ENCODE results near the gene KRT80. TPM values are rescaled to one million over a fixed set of nuclear protein-coding genes. Genes with fewer than 3 reads are reported as not detected.

The KRT80 gene
- total RNA-seq, 1 experiment from 2014 or later = 51.5 TPM

DNA sequence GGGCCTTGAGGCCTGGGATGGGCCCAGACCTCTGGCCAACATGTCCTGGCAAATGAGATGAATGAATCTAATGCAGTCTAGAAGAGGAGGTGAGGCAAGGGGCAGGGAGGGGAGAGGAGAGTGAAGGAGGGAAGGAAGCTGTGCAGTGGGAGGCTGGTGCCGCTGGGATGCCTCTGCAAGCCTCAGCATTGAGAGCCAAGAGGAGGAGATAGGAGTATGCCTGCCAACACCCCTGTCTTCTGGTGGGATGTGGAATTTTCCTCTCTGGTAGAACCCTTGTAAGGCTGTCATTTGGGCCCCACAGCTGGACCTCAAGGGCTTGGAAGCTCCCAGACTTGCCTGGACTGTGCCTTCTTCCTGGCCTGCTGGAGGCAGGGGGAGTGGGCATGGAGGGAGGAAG, 21.9 kb downstream of the KRT80 start:
- H3K9me3 ChIP-seq (ENCODE audit: control insufficient read depth, insufficient read depth, low read depth, low read length) = no peaks in the 10 kb centered on the region
- no TSS peak for BruUV-seq (replicated peaks)
- H3K27ac ChIP-seq (ENCODE audit: low read length) = peak overlapping the region; percentile 54; the same call in 1 of the 2 replicates
- DNase-seq (ENCODE audit: low read depth, low spot score) (no peak), ATAC-seq (no peak)
- in situ Hi-C loops (cut with HindIII; ENCODE audit: low pct_unique_long_range_greater_than_20kb, low sequenced_read_pairs) = no loop called here
- intact Hi-C loops (cut with micrococcal nuclease; ENCODE audit: unreplicated experiment) = no loop called here
- POLR2A ChIA-PET = interaction anchor here (0.6 kb wide), 1 partner anchor 60 kb away, joined by 3 read pairs; no protein-coding TSS in a partner anchor
- CTCF ChIA-PET = no interaction called here
- H3K27me3 ChIP-seq (ENCODE audit: control insufficient read depth, insufficient read depth, low read length) = no peaks in the 10 kb centered on the region
- TF ChIP-seq TCF7L2 (IDR thresholded peaks at IDR 0.05; ENCODE audit: low read depth, low read length) (no peak), REST (IDR thresholded peaks at IDR 0.05; ENCODE audit: insufficient read depth in 1 of 2, low read depth in 2 of 2, low read length in 1 of 2) (no peak), POLR2AphosphoS5 (IDR thresholded peaks at IDR 0.05; ENCODE audit: low read depth, low read length) (no peak), SIN3A (IDR thresholded peaks at IDR 0.05; ENCODE audit: borderline replicate concordance, insufficient read depth, low read depth, low read length) (no peak)
- TF ChIP-seq, protein P1, sequence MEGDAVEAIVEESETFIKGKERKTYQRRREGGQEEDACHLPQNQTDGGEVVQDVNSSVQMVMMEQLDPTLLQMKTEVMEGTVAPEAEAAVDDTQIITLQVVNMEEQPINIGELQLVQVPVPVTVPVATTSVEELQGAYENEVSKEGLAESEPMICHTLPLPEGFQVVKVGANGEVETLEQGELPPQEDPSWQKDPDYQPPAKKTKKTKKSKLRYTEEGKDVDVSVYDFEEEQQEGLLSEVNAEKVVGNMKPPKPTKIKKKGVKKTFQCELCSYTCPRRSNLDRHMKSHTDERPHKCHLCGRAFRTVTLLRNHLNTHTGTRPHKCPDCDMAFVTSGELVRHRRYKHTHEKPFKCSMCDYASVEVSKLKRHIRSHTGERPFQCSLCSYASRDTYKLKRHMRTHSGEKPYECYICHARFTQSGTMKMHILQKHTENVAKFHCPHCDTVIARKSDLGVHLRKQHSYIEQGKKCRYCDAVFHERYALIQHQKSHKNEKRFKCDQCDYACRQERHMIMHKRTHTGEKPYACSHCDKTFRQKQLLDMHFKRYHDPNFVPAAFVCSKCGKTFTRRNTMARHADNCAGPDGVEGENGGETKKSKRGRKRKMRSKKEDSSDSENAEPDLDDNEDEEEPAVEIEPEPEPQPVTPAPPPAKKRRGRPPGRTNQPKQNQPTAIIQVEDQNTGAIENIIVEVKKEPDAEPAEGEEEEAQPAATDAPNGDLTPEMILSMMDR (IDR thresholded peaks at IDR 0.05) = no peak
- H3K4me1 ChIP-seq (ENCODE audit: control insufficient read depth, insufficient read depth, low read length) = peaks cover 34% of the 10 kb centered on the region
- no peak overlapping the region for H3K4me3 ChIP-seq (ENCODE audit: low read depth in 2 of 2, low read length in 2 of 2)
- H3K36me3 ChIP-seq (ENCODE audit: control insufficient read depth, insufficient read depth, low read length) = no peaks in the 10 kb centered on the region

DNA sequence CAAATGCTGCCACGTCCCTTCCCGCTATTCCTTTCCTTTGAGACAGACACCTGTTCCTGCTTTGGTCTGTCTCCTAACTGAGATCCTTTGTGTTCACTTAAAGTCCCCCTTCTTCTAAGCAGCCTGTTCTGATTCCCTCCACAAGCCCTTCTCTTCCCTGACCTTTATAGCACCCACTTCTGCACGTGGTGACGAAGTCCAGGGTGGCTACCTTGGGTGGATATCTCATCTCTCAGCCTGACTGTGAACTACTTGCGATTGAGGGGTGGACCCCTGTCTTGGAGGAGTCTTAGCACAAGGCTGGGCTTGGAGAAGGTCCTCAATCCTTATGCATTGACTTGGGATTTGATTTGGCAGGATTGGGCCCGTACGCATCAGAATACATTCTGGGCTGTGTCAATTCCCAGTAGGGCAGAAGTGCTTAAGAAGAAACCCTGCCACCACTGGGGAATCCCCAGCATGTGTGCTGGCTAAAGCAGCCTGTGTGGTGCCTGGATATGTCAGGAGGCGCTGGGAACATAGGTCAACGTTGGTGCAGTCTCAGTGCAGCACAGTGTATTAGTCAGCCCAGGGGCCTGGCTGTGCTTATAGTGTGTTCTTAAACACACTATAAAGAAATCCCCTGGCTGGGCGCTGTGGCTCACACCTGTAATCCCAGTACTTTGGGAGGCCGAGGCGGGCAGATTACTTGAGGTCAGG, 23.6 kb downstream of the KRT80 start:
- H3K27ac ChIP-seq (ENCODE audit: low read length) = peak overlapping the region; percentile 25
- H3K9me3 ChIP-seq (ENCODE audit: control insufficient read depth, insufficient read depth, low read depth, low read length) = no peaks in the 10 kb centered on the region
- DNase-seq (ENCODE audit: low read depth, low spot score) (no peak), ATAC-seq (peak; percentile 54)
- in situ Hi-C loops (cut with HindIII; ENCODE audit: low pct_unique_long_range_greater_than_20kb, low sequenced_read_pairs) (no loop called here), intact Hi-C loops (cut with micrococcal nuclease; ENCODE audit: unreplicated experiment) (no loop called here)
- no peaks in the 10 kb centered on the region for H3K36me3 ChIP-seq (ENCODE audit: control insufficient read depth, insufficient read depth, low read length)
- no peak overlapping the region for H3K4me3 ChIP-seq (ENCODE audit: low read depth in 2 of 2, low read length in 2 of 2)
- BruUV-seq (replicated peaks) = no TSS peak
- CTCF ChIA-PET = interaction anchor here (0.6 kb wide), 1 partner anchor 111 kb away, joined by 3 read pairs; no protein-coding TSS in a partner anchor
- H3K4me1 ChIP-seq (ENCODE audit: control insufficient read depth, insufficient read depth, low read length) = peaks cover 45% of the 10 kb centered on the region
- TF ChIP-seq, protein P1 (IDR thresholded peaks at IDR 0.05) = no peak
- TF ChIP-seq TCF7L2 (IDR thresholded peaks at IDR 0.05; ENCODE audit: low read depth, low read length) (no peak), SIN3A (IDR thresholded peaks at IDR 0.05; ENCODE audit: borderline replicate concordance, insufficient read depth, low read depth, low read length) (no peak), POLR2AphosphoS5 (IDR thresholded peaks at IDR 0.05; ENCODE audit: low read depth, low read length) (no peak), REST (IDR thresholded peaks at IDR 0.05; ENCODE audit: insufficient read depth in 1 of 2, low read depth in 2 of 2, low read length in 1 of 2) (no peak)
- no peaks in the 10 kb centered on the region for H3K27me3 ChIP-seq (ENCODE audit: control insufficient read depth, insufficient read depth, low read length)
- POLR2A ChIA-PET = no interaction called here

Measured in Panc1 (cell line).